Thyroid gland (tissue), 4 donors: Measurements from ENCODE around the gene SYNM.

Experiments used
- POLR2A ChIP-seq, 2 donors: fragments of 450-650 bp; IDR thresholded peaks; one replicate each; pipeline ENCODE4 v1.6.1; 2017; ENCODE audit warnings: antibody characterized with exemption in 2 of 2, mild to moderate bottlenecking in 2 of 2, moderate library complexity in 1 of 2
- TF ChIP-seq, protein P1 (sequence below), 6 experiments: fragments of 200-600 bp in 3 of 6; fragments of 450-650 bp in 3 of 6; sonication (generic) in 3 of 6; IDR thresholded peaks; one replicate each; pipeline ENCODE4 v1.5.1; 2016 to 2019; ENCODE audit warnings: antibody characterized with exemption in 6 of 6, mild to moderate bottlenecking in 2 of 6, inconsistent platforms in 1 of 6, moderate library complexity in 1 of 6

DNA sequence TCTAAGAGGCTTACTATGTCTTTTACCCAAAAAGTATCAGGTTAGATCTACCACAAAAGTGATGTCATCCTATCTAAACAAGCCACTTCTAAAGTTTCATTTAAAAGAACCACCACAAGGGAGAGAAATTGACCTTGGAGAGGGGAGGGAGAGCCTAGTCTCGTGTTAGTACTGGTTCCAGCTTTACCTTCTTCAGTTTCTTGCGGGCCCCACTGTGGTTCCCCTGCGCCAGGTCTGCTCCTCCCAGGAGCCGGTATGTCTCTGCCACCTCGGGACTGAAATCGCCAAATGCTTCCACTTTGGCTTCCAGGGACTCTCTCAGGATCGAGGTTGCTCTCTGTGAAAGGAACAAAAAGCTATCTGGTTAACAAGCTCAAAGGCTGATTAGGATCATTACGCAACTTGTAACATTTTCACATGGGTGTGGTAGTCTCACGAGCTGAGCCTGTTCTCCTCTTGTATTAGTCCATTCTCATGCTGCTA, 51.1 kb downstream of the SYNM start:
- TF ChIP-seq, protein P1, sequence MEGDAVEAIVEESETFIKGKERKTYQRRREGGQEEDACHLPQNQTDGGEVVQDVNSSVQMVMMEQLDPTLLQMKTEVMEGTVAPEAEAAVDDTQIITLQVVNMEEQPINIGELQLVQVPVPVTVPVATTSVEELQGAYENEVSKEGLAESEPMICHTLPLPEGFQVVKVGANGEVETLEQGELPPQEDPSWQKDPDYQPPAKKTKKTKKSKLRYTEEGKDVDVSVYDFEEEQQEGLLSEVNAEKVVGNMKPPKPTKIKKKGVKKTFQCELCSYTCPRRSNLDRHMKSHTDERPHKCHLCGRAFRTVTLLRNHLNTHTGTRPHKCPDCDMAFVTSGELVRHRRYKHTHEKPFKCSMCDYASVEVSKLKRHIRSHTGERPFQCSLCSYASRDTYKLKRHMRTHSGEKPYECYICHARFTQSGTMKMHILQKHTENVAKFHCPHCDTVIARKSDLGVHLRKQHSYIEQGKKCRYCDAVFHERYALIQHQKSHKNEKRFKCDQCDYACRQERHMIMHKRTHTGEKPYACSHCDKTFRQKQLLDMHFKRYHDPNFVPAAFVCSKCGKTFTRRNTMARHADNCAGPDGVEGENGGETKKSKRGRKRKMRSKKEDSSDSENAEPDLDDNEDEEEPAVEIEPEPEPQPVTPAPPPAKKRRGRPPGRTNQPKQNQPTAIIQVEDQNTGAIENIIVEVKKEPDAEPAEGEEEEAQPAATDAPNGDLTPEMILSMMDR (IDR thresholded peaks at IDR 0.05): no peak
- TF ChIP-seq POLR2A (IDR thresholded peaks at IDR 0.05): no peak
